ENCODE measurements around the gene CETN1.

- TF ChIP-seq CTCF (IDR thresholded peaks at IDR 0.05) (no peak), POLR2A (IDR thresholded peaks at IDR 0.05) (no peak), POLR2AphosphoS5 (IDR thresholded peaks at IDR 0.05) (no peak)
Measured at GRCh38 chr18:572831-573289, 7.3 kb upstream of the CETN1 start.
